OCI-LY1 (cell line): ENCODE data around the gene WDR93.

Experiments
- CTCF ChIP-seq: fragments of 200-600 bp; sonication (generic), shearing (Covaris generic); IDR thresholded peaks from 2 replicates; pipeline ENCODE4 v1.5.1; 2017; ENCODE audit warnings: mild to moderate bottlenecking, antibody characterized with exemption, low read length, moderate library complexity, mixed read lengths
- EZH2 ChIP-seq: fragments of 200-600 bp; sonication (generic), shearing (Covaris generic); IDR thresholded peaks from 2 replicates; pipeline ENCODE4 v1.8.0; 2017; ENCODE audit warnings: borderline replicate concordance, mixed run types, mild to moderate bottlenecking, antibody characterized with exemption, low read length, moderate library complexity, mixed read lengths

GRCh38 chr15:89714775-89715174 is 24.2 kb downstream of the WDR93 start:
- TF ChIP-seq CTCF (no peak), EZH2 (no peak)
